ENCODE data around the gene KIAA0825. TPM values are rescaled to one million over a fixed set of nuclear protein-coding genes. Genes with fewer than 3 reads are reported as not detected.

The KIAA0825 gene
- total RNA-seq, 2 experiments from 2014 or later, result 0.19 to 0.32 TPM

DNA sequence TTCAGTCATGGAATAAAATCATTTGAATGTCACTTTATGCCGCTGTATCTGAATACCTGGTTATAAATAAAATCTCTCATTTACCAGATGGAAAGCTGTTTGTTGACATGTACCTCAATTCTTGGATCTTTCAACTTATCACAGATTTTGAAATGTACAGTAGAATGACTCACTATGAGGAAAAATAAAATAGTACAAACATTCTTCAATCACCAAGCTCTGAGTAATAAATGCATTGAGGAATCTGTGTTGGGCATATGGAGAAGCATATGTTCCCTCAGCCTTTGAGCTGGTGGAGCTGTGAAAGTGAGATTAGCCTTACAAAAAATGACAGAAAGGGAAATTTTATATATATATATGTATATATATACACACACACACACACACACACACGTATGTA, 175.4 kb downstream of the KIAA0825 start:
- Histone ChIP-seq H3K27ac (ENCODE audit: low read depth, low read length, poor library complexity, severe bottlenecking) (no peak overlapping the region), H2AFZ (ENCODE audit: low read length) (no peak overlapping the region), H4K20me1 (ENCODE audit: insufficient read depth, low read length) (no peaks in the 10 kb centered on the region), H3K4me1 (ENCODE audit: insufficient read depth, low read length, poor library complexity, severe bottlenecking) (no peaks in the 10 kb centered on the region), H3K4me3 (ENCODE audit: low read depth, low read length, poor library complexity, severe bottlenecking) (no peak overlapping the region), H3K79me2 (ENCODE audit: insufficient read depth, low read depth, low read length) (no peaks in the 10 kb centered on the region), H3K9me2 (ENCODE audit: insufficient read depth, low read length) (no peaks in the 10 kb centered on the region), H3K9me3 (ENCODE audit: low read length) (no peaks in the 10 kb centered on the region), H3K36me3 (ENCODE audit: insufficient read depth, low read length) (no peaks in the 10 kb centered on the region), H3K4me2 (ENCODE audit: low read length) (no peak overlapping the region)
- no TSS peak for BruUV-seq (replicated peaks)
- TF ChIP-seq EZH2phosphoT487 (IDR thresholded peaks at IDR 0.05; ENCODE audit: borderline replicate concordance, low read depth, low read length), result no peak
- TF ChIP-seq, protein P1, sequence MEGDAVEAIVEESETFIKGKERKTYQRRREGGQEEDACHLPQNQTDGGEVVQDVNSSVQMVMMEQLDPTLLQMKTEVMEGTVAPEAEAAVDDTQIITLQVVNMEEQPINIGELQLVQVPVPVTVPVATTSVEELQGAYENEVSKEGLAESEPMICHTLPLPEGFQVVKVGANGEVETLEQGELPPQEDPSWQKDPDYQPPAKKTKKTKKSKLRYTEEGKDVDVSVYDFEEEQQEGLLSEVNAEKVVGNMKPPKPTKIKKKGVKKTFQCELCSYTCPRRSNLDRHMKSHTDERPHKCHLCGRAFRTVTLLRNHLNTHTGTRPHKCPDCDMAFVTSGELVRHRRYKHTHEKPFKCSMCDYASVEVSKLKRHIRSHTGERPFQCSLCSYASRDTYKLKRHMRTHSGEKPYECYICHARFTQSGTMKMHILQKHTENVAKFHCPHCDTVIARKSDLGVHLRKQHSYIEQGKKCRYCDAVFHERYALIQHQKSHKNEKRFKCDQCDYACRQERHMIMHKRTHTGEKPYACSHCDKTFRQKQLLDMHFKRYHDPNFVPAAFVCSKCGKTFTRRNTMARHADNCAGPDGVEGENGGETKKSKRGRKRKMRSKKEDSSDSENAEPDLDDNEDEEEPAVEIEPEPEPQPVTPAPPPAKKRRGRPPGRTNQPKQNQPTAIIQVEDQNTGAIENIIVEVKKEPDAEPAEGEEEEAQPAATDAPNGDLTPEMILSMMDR (conservative IDR thresholded peaks at IDR 0.05; ENCODE audit: low read length), result no peak
- no peak for DNase-seq (ENCODE audit: low spot score)
- intact Hi-C loops (cut with micrococcal nuclease; ENCODE audit: unreplicated experiment), result no loop called here
- CTCF ChIA-PET (ENCODE audit: unreplicated experiment), result no interaction called here
- POLR2A ChIA-PET, result interaction anchor here (0.6 to 2.0 kb wide), 3 partner anchors 16 to 629 kb away, joined by 3 to 5 read pairs (median 3); no protein-coding TSS in a partner anchor

DNA sequence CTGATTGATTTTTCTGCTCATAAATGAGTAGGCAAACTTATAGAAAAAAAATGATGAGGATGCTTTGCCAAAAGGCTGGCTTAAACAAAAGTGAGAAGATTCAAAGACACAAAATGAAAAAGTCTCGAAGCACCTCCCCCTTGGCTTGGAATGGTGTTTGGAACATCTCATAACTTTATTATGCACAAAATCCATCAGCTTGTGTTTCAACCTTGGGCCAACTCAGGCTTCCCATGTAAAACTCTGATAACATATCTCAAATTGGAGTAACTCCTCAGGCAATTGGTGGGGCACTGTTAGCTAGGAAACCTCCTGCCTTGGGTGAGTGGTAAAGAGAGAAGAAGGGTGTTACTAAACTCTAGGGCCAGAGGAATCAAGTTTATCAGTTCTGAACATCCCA, 176.3 kb downstream of the KIAA0825 start:
- no peaks in the 10 kb centered on the region for H3K4me1 ChIP-seq (ENCODE audit: insufficient read depth, low read length, poor library complexity, severe bottlenecking)
- BruUV-seq (replicated peaks), result no TSS peak
- no peak for DNase-seq (ENCODE audit: low spot score)
- intact Hi-C loops (cut with micrococcal nuclease; ENCODE audit: unreplicated experiment), result no loop called here
- no peak overlapping the region for H3K4me3 ChIP-seq (ENCODE audit: low read depth, low read length, poor library complexity, severe bottlenecking)
- no peak overlapping the region for H3K4me2 ChIP-seq (ENCODE audit: low read length)
- H3K36me3 ChIP-seq (ENCODE audit: insufficient read depth, low read length), result no peaks in the 10 kb centered on the region
- no peak overlapping the region for H2AFZ ChIP-seq (ENCODE audit: low read length)
- no peak overlapping the region for H3K27ac ChIP-seq (ENCODE audit: low read depth, low read length, poor library complexity, severe bottlenecking)
- CTCF ChIA-PET (ENCODE audit: unreplicated experiment), result no interaction called here
- no peak for TF ChIP-seq EZH2phosphoT487 (IDR thresholded peaks at IDR 0.05; ENCODE audit: borderline replicate concordance, low read depth, low read length)
- TF ChIP-seq, protein P1 (conservative IDR thresholded peaks at IDR 0.05; ENCODE audit: low read length), result no peak
- POLR2A ChIA-PET, result interaction anchor here (1.1 kb wide), 1 partner anchor 14 kb away, joined by 4 read pairs; no protein-coding TSS in a partner anchor
- no peaks in the 10 kb centered on the region for H3K79me2 ChIP-seq (ENCODE audit: insufficient read depth, low read depth, low read length)
- no peaks in the 10 kb centered on the region for H4K20me1 ChIP-seq (ENCODE audit: insufficient read depth, low read length)
- H3K9me3 ChIP-seq (ENCODE audit: low read length), result no peaks in the 10 kb centered on the region
- H3K9me2 ChIP-seq (ENCODE audit: insufficient read depth, low read length), result no peaks in the 10 kb centered on the region

DNA sequence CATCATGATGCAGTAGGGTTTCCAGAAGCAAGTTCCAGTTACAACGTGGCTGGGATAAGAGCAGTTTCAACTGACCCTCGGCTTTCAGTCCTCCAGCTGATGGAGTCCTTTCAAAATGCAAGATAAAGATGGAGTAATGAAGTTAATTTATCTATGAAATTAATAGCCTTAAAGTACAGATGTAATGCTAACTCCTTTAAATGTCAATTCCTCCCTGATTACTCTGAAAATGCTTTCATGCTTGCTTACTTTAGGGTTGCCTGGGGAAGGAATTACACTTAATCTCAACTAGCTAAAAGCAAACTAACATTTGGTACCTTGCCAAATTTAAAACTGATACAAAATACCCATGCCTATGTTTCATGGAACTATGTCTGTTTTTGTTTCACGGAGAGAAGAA, 178.4 kb downstream of the KIAA0825 start:
- Histone ChIP-seq H3K4me1 (ENCODE audit: insufficient read depth, low read length, poor library complexity, severe bottlenecking) (no peaks in the 10 kb centered on the region), H3K9me2 (ENCODE audit: insufficient read depth, low read length) (no peaks in the 10 kb centered on the region), H4K20me1 (ENCODE audit: insufficient read depth, low read length) (no peaks in the 10 kb centered on the region), H3K4me3 (ENCODE audit: low read depth, low read length, poor library complexity, severe bottlenecking) (no peak overlapping the region), H3K36me3 (ENCODE audit: insufficient read depth, low read length) (no peaks in the 10 kb centered on the region), H2AFZ (ENCODE audit: low read length) (no peak overlapping the region), H3K27ac (ENCODE audit: low read depth, low read length, poor library complexity, severe bottlenecking) (no peak overlapping the region), H3K4me2 (ENCODE audit: low read length) (no peak overlapping the region), H3K9me3 (ENCODE audit: low read length) (no peaks in the 10 kb centered on the region), H3K79me2 (ENCODE audit: insufficient read depth, low read depth, low read length) (no peaks in the 10 kb centered on the region)
- POLR2A ChIA-PET, result interaction anchor here (0.7 kb wide), 1 partner anchor 53 kb away, joined by 3 read pairs; no protein-coding TSS in a partner anchor
- no peak for DNase-seq (ENCODE audit: low spot score)
- CTCF ChIA-PET (ENCODE audit: unreplicated experiment), result no interaction called here
- intact Hi-C loops (cut with micrococcal nuclease; ENCODE audit: unreplicated experiment), result no loop called here
- BruUV-seq (replicated peaks), result no TSS peak
- no peak for TF ChIP-seq EZH2phosphoT487 (IDR thresholded peaks at IDR 0.05; ENCODE audit: borderline replicate concordance, low read depth, low read length)
- TF ChIP-seq, protein P1 (conservative IDR thresholded peaks at IDR 0.05; ENCODE audit: low read length), result no peak
